Measurements from ENCODE around the gene UIMC1.

- TF ChIP-seq POLR2AphosphoS5 (IDR thresholded peaks at IDR 0.05) (no peak), CTCF (IDR thresholded peaks at IDR 0.05) (no peak), EP300 (IDR thresholded peaks at IDR 0.05) (no peak), POLR2A (IDR thresholded peaks at IDR 0.05) (no peak)
Measured at GRCh38 chr5:177008716-177009115, 2.1 kb upstream of the UIMC1 start.

Data from stomach (tissue), 4 donors.